OCI-LY7 (cell line): ENCODE results near the gene KIF19. TPM values are rescaled to one million over a fixed set of nuclear protein-coding genes. Genes with fewer than 3 reads are reported as not detected.

Source experiments
- BruUV-seq: library from RNA; stranded (reverse); fragments of 400-500 nt; replicated peaks from 2 replicates; lab custom pipeline; 2021; lab: Mats Ljungman, UMichigan
- CTCF ChIA-PET: fragments of 300-600 bp; sonication (Branson Sonifier 250); formaldehyde crosslinking; loops from one replicate; lab custom pipeline; 2022; ENCODE audit warnings: antibody characterized with exemption; ENCODE audit not compliant: unreplicated experiment; lab: Charles Lee
- POLR2A ChIA-PET: fragments of 300-600 bp; sonication (Branson Sonifier 250); formaldehyde crosslinking; loops from one replicate; lab custom pipeline; 2022; ENCODE audit warnings: antibody characterized with exemption; lab: Charles Lee
- DNase-seq: peaks from one replicate; pipeline ENCODE4 v3.0.0-alpha.2; 2015; ENCODE audit warnings: low spot score
- H2AFZ ChIP-seq: fragments of 200-600 bp; sonication (generic), shearing (Covaris generic); 2 replicates; pipeline ENCODE4 v1.6.1; 2014; ENCODE audit warnings: mild to moderate bottlenecking, antibody characterized with exemption, low read length, moderate library complexity
- H3K27ac ChIP-seq: fragments of 200-600 bp; sonication (generic); 2 replicates; pipeline ENCODE4 v1.5.1; 2014; ENCODE audit warnings: mixed run types, low read depth, mild to moderate bottlenecking, moderate library complexity, low read length, inconsistent platforms; ENCODE audit not compliant: poor library complexity, severe bottlenecking
- H3K36me3 ChIP-seq: fragments of 200-600 bp; sonication (generic); 2 replicates; pipeline ENCODE4 v1.6.1; 2014; ENCODE audit warnings: mild to moderate bottlenecking, antibody characterized with exemption, low read length, moderate library complexity, mixed read lengths; ENCODE audit not compliant: insufficient read depth
- H3K4me1 ChIP-seq: fragments of 200-600 bp; sonication (generic); 2 replicates; pipeline ENCODE4 v1.5.1; 2014; ENCODE audit warnings: mild to moderate bottlenecking, low read length; ENCODE audit not compliant: insufficient read depth, poor library complexity, severe bottlenecking
- H3K4me2 ChIP-seq: fragments of 200-600 bp; sonication (generic); 2 replicates; pipeline ENCODE4 v1.6.1; 2014; ENCODE audit warnings: mild to moderate bottlenecking, low read length
- H3K4me3 ChIP-seq: fragments of 200-600 bp; sonication (generic); 2 replicates; pipeline ENCODE4 v1.5.1; 2014; ENCODE audit warnings: mild to moderate bottlenecking, low read depth, low read length; ENCODE audit not compliant: poor library complexity, severe bottlenecking
- H3K79me2 ChIP-seq: fragments of 200-600 bp; sonication (generic); 2 replicates; pipeline ENCODE4 v1.6.1; 2016; ENCODE audit warnings: low read depth, mild to moderate bottlenecking, low read length, moderate library complexity, mixed read lengths; ENCODE audit not compliant: insufficient read depth
- H3K9me2 ChIP-seq: fragments of 200-600 bp; sonication (generic); 2 replicates; pipeline ENCODE4 v1.6.1; 2016; ENCODE audit warnings: mild to moderate bottlenecking, low read length, mixed read lengths; ENCODE audit not compliant: insufficient read depth
- H3K9me3 ChIP-seq: fragments of 200-600 bp; sonication (generic); 2 replicates; pipeline ENCODE4 v1.6.1; 2014; ENCODE audit warnings: mild to moderate bottlenecking, mixed run types, low read length, mixed read lengths
- H4K20me1 ChIP-seq: fragments of 200-600 bp; sonication (generic); 2 replicates; pipeline ENCODE4 v1.6.1; 2014; ENCODE audit warnings: mild to moderate bottlenecking, antibody characterized with exemption, low read length, moderate library complexity, mixed read lengths; ENCODE audit not compliant: insufficient read depth
- CTCF ChIP-seq: fragments of 200-600 bp; sonication (generic); conservative IDR thresholded peaks from 2 replicates; pipeline ENCODE4 v1.5.1; 2014; ENCODE audit warnings: mild to moderate bottlenecking, antibody characterized with exemption, low read length, moderate library complexity, mixed read lengths
- EZH2phosphoT487 ChIP-seq: fragments of 200-600 bp; sonication (generic); IDR thresholded peaks from 2 replicates; pipeline ENCODE4 v1.6.1; 2018; ENCODE audit warnings: low read depth, borderline replicate concordance, mild to moderate bottlenecking, mixed run types, antibody characterized with exemption, low read length, moderate library complexity, mixed read lengths
- intact Hi-C: fragments of 100-400 bp; cut with micrococcal nuclease; formaldehyde crosslinking; loops from one replicate; pipeline ENCODE4 v1.10.0; 2022; ENCODE audit not compliant: unreplicated experiment
- total RNA-seq, 2 experiments: library from RNA; depleted of rRNA in 1 of 2; stranded (reverse); fragments of >200 nt in 1 of 2; shearing (Covaris generic) in 1 of 2; gene quantifications; 2 replicates each; pipeline ENCODE4 v1.2.3, GENCODE V29; 2014 to 2022

KIF19 gene
- total RNA-seq, 2 experiments from 2014 or later, result not detected

- H2AFZ ChIP-seq, result no peak overlapping the region
- CTCF ChIA-PET, result no interaction called here
- H4K20me1 ChIP-seq, result no peaks in the 10 kb centered on the region
- no peaks in the 10 kb centered on the region for H3K9me2 ChIP-seq
- no peak overlapping the region for H3K4me3 ChIP-seq
- H3K9me3 ChIP-seq, result no peaks in the 10 kb centered on the region
- no peak overlapping the region for H3K4me2 ChIP-seq
- BruUV-seq, result no TSS peak
- TF ChIP-seq CTCF (no peak), EZH2phosphoT487 (no peak)
- H3K36me3 ChIP-seq, result no peaks in the 10 kb centered on the region
- no peaks in the 10 kb centered on the region for H3K4me1 ChIP-seq
- H3K27ac ChIP-seq, result no peak overlapping the region
- intact Hi-C loops, result no loop called here
- DNase-seq, result no peak
- POLR2A ChIA-PET, result interaction anchor here (0.7 kb wide), 1 partner anchor 12 kb away, joined by 4 read pairs; no protein-coding TSS in a partner anchor
- no peaks in the 10 kb centered on the region for H3K79me2 ChIP-seq
Measured at GRCh38 chr17:74292495-74292894, 33.5 kb upstream of the KIF19 start.

- CTCF ChIA-PET, result no interaction called here
Measured at GRCh38 chr17:74295625-74296547, 30.1 kb upstream of the KIF19 start.

More at GRCh38 chr17:74295625-74296547, 30.1 kb upstream of the KIF19 start:
- Histone ChIP-seq H3K4me1 (no peaks in the 10 kb centered on the region), H4K20me1 (no peaks in the 10 kb centered on the region), H3K4me2 (no peak overlapping the region), H3K36me3 (no peaks in the 10 kb centered on the region), H2AFZ (no peak overlapping the region), H3K9me3 (no peaks in the 10 kb centered on the region), H3K4me3 (no peak overlapping the region), H3K79me2 (no peaks in the 10 kb centered on the region), H3K27ac (no peak overlapping the region), H3K9me2 (no peaks in the 10 kb centered on the region)
- POLR2A ChIA-PET, result interaction anchor here (0.6 kb wide), 1 partner anchor 1125 kb away, joined by 7 read pairs; no protein-coding TSS in a partner anchor
- TF ChIP-seq CTCF (no peak), EZH2phosphoT487 (no peak)
- no peak for DNase-seq
- intact Hi-C loops, result no loop called here
- BruUV-seq, result no TSS peak
